ENCODE data around the gene RPL22L1. TPM values are rescaled to one million over a fixed set of nuclear protein-coding genes. Genes with fewer than 3 reads are reported as not detected.

The RPL22L1 gene
- total RNA-seq, 1 donor from 2014 or later, result 43.7 TPM

- Mint-ChIP-seq H3K9me3 (ENCODE audit: unreplicated experiment) (no peaks in the 10 kb centered on the region), H3K4me3 (ENCODE audit: unreplicated experiment) (no peak overlapping the region), H3K27me3 (ENCODE audit: unreplicated experiment) (no peaks in the 10 kb centered on the region), H3K4me1 (ENCODE audit: unreplicated experiment) (peaks cover 24% of the 10 kb centered on the region), H3K36me3 (ENCODE audit: unreplicated experiment) (peaks cover 27% of the 10 kb centered on the region), H3K27ac (ENCODE audit: unreplicated experiment) (no peak overlapping the region)
- DNase-seq (ENCODE audit: extremely low spot score, unreplicated experiment), result no peak
- TF ChIP-seq CTCF (IDR thresholded peaks at IDR 0.05), result no peak
These were observed 4.5 kb downstream of the RPL22L1 start for GRCh38 chr3:170865209-170866094.

DNA sequence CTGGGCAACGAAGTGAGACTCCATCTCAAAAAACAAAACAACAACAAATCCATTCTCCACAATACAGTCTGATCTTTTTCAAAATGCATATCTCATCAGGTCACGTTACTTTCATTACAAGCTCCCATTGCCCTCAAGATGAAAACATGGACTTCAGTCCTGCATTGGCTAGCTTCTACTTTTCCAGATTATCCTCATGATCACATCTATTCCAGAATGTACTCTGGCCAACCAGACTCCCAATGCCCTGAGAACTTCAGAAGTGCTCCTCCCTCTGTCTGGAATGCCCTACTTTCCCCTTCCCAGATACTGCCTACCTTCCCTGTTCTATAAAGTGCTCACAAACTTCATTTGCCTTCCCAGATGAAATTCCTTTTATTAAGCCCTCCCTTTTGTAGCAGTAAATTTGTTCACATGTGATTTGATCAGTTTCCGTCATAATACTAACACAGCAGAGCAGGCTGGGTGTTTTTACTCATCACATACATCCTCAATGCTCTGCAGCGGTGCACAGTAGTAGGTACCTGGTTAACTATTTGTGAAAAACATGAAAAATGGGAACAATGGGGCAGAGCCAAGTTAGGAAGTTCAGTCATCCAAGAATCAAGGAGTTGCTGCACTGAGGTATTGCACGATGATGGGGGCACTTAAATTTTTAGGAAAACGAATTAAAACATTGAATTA, 5.3 kb downstream of the RPL22L1 start:
- H3K27ac Mint-ChIP-seq (ENCODE audit: unreplicated experiment), result no peak overlapping the region
- H3K4me1 Mint-ChIP-seq (ENCODE audit: unreplicated experiment), result peaks cover 19% of the 10 kb centered on the region
- H3K36me3 Mint-ChIP-seq (ENCODE audit: unreplicated experiment), result peaks cover 27% of the 10 kb centered on the region
- H3K27me3 Mint-ChIP-seq (ENCODE audit: unreplicated experiment), result no peaks in the 10 kb centered on the region
- no peak overlapping the region for H3K4me3 Mint-ChIP-seq (ENCODE audit: unreplicated experiment)
- no peak for TF ChIP-seq CTCF (IDR thresholded peaks at IDR 0.05)
- DNase-seq (ENCODE audit: extremely low spot score, unreplicated experiment), result no peak
- no peaks in the 10 kb centered on the region for H3K9me3 Mint-ChIP-seq (ENCODE audit: unreplicated experiment)

GRCh38 chr3:170863816-170864215, 6.2 kb downstream of the RPL22L1 start:
- no peak overlapping the region for H3K27ac Mint-ChIP-seq (ENCODE audit: unreplicated experiment)
- DNase-seq (ENCODE audit: extremely low spot score, unreplicated experiment), result no peak
- no peaks in the 10 kb centered on the region for H3K9me3 Mint-ChIP-seq (ENCODE audit: unreplicated experiment)
- H3K4me1 Mint-ChIP-seq (ENCODE audit: unreplicated experiment), result peaks cover 13% of the 10 kb centered on the region
- peaks cover 27% of the 10 kb centered on the region for H3K36me3 Mint-ChIP-seq (ENCODE audit: unreplicated experiment)
- H3K27me3 Mint-ChIP-seq (ENCODE audit: unreplicated experiment), result no peaks in the 10 kb centered on the region
- H3K4me3 Mint-ChIP-seq (ENCODE audit: unreplicated experiment), result no peak overlapping the region
- TF ChIP-seq CTCF (IDR thresholded peaks at IDR 0.05), result no peak

DNA sequence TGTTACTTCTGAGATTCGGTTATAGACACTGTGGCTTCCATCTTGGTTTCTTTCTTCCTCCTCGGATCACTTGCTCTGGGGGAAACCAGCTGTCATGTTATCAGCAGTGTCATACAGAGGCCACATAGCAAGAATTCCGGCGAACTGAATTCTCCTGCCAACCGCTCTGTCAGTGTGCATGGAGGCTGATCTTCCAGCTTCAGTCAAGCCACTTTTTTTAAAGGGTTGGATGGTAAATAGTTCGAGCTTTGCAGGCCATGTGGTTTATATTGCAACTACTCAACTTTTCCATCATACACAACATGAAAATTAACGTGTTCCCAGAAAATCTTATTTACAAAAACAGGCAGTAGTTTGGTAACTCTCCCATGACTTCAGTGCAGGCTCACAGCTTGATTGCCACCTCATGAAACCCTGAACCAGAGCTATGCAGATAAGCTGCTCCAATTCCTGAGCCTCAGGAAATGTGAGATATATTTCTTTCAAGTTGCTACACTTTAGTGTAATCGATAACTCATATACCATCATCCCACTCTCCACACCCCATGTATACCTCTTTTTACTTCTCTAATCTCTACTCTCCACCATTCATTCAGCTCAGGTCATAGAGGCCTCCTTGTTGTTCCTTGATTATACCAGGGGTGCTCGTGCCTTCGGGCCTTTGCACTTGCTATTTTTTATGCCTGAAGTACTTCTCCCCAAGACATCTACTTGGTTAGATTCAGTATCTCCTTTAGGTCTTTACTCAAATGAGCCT, 7.2 kb downstream of the RPL22L1 start:
- no peaks in the 10 kb centered on the region for H3K9me3 Mint-ChIP-seq (ENCODE audit: unreplicated experiment)
- peaks cover 25% of the 10 kb centered on the region for H3K36me3 Mint-ChIP-seq (ENCODE audit: unreplicated experiment)
- no peak overlapping the region for H3K27ac Mint-ChIP-seq (ENCODE audit: unreplicated experiment)
- no peak overlapping the region for H3K4me3 Mint-ChIP-seq (ENCODE audit: unreplicated experiment)
- peaks cover 9% of the 10 kb centered on the region for H3K4me1 Mint-ChIP-seq (ENCODE audit: unreplicated experiment)
- no peaks in the 10 kb centered on the region for H3K27me3 Mint-ChIP-seq (ENCODE audit: unreplicated experiment)
- no peak for DNase-seq (ENCODE audit: extremely low spot score, unreplicated experiment)
- no peak for TF ChIP-seq CTCF (IDR thresholded peaks at IDR 0.05)
